GM12872 (cell line): ENCODE data around the gene FOXP1.

Experiments
- TF ChIP-seq, protein P1 (sequence below): IDR thresholded peaks from 3 replicates; pipeline ENCODE4 v1.5.1; 2011; ENCODE audit warnings: low read depth, mild to moderate bottlenecking, low read length, moderate library complexity; ENCODE audit not compliant: insufficient read depth

FOXP1 gene

DNA sequence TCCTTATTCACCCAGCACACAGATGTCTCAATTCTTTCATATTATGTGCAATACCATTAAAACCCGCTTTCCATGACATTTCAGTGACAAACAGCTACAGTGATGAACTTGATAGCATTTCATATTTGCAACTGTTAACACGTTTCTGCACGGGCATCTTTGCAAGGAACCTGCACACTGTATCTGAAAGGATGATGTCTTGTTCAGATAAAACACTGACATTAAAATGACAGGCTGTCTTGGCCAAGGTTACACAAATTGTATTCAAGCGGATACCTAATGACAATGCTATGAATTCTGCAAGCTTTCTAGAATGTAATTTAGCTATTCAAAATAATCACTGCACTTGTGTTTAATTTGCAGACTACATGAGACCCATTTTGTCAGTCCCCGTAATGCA, 529.2 kb downstream of the FOXP1 start:
- TF ChIP-seq, protein P1, sequence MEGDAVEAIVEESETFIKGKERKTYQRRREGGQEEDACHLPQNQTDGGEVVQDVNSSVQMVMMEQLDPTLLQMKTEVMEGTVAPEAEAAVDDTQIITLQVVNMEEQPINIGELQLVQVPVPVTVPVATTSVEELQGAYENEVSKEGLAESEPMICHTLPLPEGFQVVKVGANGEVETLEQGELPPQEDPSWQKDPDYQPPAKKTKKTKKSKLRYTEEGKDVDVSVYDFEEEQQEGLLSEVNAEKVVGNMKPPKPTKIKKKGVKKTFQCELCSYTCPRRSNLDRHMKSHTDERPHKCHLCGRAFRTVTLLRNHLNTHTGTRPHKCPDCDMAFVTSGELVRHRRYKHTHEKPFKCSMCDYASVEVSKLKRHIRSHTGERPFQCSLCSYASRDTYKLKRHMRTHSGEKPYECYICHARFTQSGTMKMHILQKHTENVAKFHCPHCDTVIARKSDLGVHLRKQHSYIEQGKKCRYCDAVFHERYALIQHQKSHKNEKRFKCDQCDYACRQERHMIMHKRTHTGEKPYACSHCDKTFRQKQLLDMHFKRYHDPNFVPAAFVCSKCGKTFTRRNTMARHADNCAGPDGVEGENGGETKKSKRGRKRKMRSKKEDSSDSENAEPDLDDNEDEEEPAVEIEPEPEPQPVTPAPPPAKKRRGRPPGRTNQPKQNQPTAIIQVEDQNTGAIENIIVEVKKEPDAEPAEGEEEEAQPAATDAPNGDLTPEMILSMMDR = no peak

GRCh38 chr3:71053495-71053894, 530.0 kb downstream of the FOXP1 start:
- TF ChIP-seq, protein P1 = no peak

- TF ChIP-seq, protein P1 = no peak
Observed at GRCh38 chr3:71052716-71053115, 530.8 kb downstream of the FOXP1 start.

DNA sequence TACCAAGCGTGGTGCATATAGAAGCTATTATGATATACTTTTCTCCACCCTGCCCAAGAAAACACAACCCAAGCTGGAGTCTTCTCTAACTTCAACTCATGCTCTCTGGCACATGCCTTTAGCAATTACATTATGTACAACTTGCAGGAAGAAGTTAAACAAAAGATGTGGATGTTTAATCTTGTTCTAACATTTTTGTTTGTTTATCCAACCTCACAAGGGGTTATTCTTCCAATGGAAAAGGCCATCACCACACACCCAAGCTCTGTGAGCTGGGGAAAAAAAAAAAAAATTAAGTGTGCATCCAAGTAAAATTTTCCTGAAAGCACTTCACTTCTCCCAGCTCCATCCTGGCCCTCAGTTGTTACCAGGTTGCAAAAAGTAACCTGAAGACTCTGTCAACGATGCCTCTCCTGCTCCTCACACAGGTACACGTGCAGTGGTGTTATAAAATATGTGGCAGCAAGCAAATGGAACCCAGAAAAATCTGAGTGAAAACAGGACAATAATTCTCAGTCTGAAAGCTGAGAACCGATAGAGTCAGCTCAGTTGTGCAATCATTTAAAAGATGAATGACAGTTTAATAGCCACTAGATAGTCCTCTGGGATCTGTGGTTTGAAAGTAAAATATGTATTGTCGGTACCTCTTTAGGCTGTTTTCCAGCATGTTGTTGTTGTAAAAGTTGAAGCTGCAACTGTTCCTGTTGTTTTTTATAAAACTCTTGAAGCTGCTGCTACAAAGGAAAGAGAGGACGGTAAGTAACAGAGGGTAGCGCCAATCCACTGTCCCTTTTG, 531.4 kb downstream of the FOXP1 start:
- TF ChIP-seq, protein P1 = no peak

- TF ChIP-seq, protein P1 = no peak
Observed at GRCh38 chr3:71051259-71051595, 532.3 kb downstream of the FOXP1 start.

- TF ChIP-seq, protein P1 = no peak
Observed at GRCh38 chr3:71050538-71051258, 532.8 kb downstream of the FOXP1 start.

DNA sequence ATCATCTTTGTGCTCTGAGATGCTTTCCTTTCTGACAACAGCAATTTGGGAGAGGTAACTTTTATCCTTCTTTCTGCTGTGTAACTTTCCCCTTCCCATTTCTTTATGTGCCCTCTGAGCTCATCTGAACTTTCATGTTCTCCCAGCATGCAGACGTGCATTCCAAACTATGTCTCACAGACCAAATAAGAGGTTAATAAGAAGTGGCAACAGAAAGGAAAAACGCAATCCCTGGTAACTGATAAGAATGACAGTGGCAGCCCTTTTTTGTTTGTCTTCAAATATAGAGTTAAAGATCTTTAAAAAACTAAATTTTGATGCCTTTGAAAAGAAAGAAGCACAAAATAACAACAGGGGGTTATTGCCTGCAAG, 533.4 kb downstream of the FOXP1 start:
- TF ChIP-seq, protein P1 = no peak
